Inferior parietal cortex (tissue), 1 donor: Measurements from ENCODE around the gene DNAJC11.
"Not testable (repeated sequence)": the region's sequence is repeated elsewhere in the genome, so short reads cannot be mapped to it uniquely, and the experiment has no call there.

Source experiments
- DNase-seq: peaks from one replicate; pipeline ENCODE4 v3.0.0-alpha.2; 2016; ENCODE audit errors: extremely low spot score

The DNAJC11 gene

GRCh38 chr1:6600410-6601048, 101.1 kb downstream of the DNAJC11 start:
- DNase-seq = no peak

GRCh38 chr1:6599991-6600390, 101.6 kb downstream of the DNAJC11 start:
- not testable (repeated sequence) for DNase-seq

- no peak for DNase-seq
Observed at GRCh38 chr1:6599141-6599975, 102.3 kb downstream of the DNAJC11 start.

GRCh38 chr1:6597777-6598131, 103.9 kb downstream of the DNAJC11 start:
- no peak for DNase-seq

- DNase-seq = no peak
Observed at GRCh38 chr1:6596886-6597776, 104.5 kb downstream of the DNAJC11 start.

- DNase-seq = no peak
Observed at GRCh38 chr1:6596351-6596750, 105.3 kb downstream of the DNAJC11 start.

GRCh38 chr1:6594977-6595740, 106.5 kb downstream of the DNAJC11 start:
- DNase-seq = no peak

- no peak for DNase-seq
Observed at GRCh38 chr1:6593810-6594209, 107.8 kb downstream of the DNAJC11 start.

GRCh38 chr1:6592865-6593593, 108.6 kb downstream of the DNAJC11 start:
- no peak for DNase-seq

GRCh38 chr1:6592441-6592840, 109.2 kb downstream of the DNAJC11 start:
- DNase-seq = no peak

GRCh38 chr1:6591644-6592043, 110.0 kb downstream of the DNAJC11 start:
- DNase-seq = no peak

GRCh38 chr1:6591222-6591621, 110.4 kb downstream of the DNAJC11 start:
- no peak for DNase-seq

- DNase-seq = no peak
Observed at GRCh38 chr1:6590046-6590445, 111.6 kb downstream of the DNAJC11 start.

- no peak for DNase-seq
Observed at GRCh38 chr1:6588893-6589520, 112.6 kb downstream of the DNAJC11 start.

GRCh38 chr1:6588128-6588892, 113.3 kb downstream of the DNAJC11 start:
- no peak for DNase-seq

GRCh38 chr1:6587261-6588005, 114.2 kb downstream of the DNAJC11 start:
- no peak for DNase-seq

- DNase-seq = no peak
Observed at GRCh38 chr1:6586404-6586816, 115.2 kb downstream of the DNAJC11 start.

GRCh38 chr1:6585841-6586240, 115.8 kb downstream of the DNAJC11 start:
- DNase-seq = no peak
